Liver (tissue), 9 donors: ENCODE data around the gene MUCL3. TPM values are rescaled to one million over a fixed set of nuclear protein-coding genes. Genes with fewer than 3 reads are reported as not detected.

Experiments used
- DNase-seq: peaks from one replicate; pipeline ENCODE4 v3.0.0-alpha.2; 2017; ENCODE audit warnings: low spot score
- H3K27ac ChIP-seq, 2 donors: one replicate each; pipeline ENCODE4 v1.7.0; 2013; ENCODE audit warnings: inconsistent platforms in 2 of 2, low read length in 2 of 2, control low read depth in 1 of 2, low read depth in 1 of 2, mild to moderate bottlenecking in 1 of 2
- H3K27me3 ChIP-seq, 4 donors: one replicate each; pipeline versions ENCODE4 v1.6.1 to v1.7.0; 2013; ENCODE audit warnings: low read length in 3 of 4, inconsistent platforms in 1 of 4, mild to moderate bottlenecking in 1 of 4, moderate library complexity in 1 of 4; ENCODE audit not compliant: control insufficient read depth in 4 of 4, insufficient read depth in 4 of 4
- H3K36me3 ChIP-seq, 4 donors: one replicate each; pipeline versions ENCODE4 v1.6.1 to v1.7.0; 2013; ENCODE audit warnings: low read length in 3 of 4, mild to moderate bottlenecking in 3 of 4, low read depth in 1 of 4, moderate library complexity in 1 of 4; ENCODE audit not compliant: control insufficient read depth in 4 of 4, insufficient read depth in 3 of 4
- H3K4me1 ChIP-seq, 4 donors: one replicate each; pipeline versions ENCODE4 v1.6.1 to v1.7.0; 2013; ENCODE audit warnings: low read length in 3 of 4, mild to moderate bottlenecking in 3 of 4, moderate library complexity in 1 of 4; ENCODE audit not compliant: control insufficient read depth in 4 of 4, insufficient read depth in 4 of 4
- H3K4me3 ChIP-seq, 3 donors: one replicate each; pipeline versions ENCODE4 v1.6.1 to v1.7.0; 2013; ENCODE audit warnings: low read length in 3 of 3, control low read depth in 1 of 3, low read depth in 1 of 3, mild to moderate bottlenecking in 1 of 3
- H3K9ac ChIP-seq, 2 donors: one replicate each; pipeline ENCODE4 v1.7.0; 2013; ENCODE audit warnings: low read length in 2 of 2, mild to moderate bottlenecking in 2 of 2, moderate library complexity in 2 of 2, control low read depth in 1 of 2, low read depth in 1 of 2
- H3K9me3 ChIP-seq, 4 donors: one replicate each; pipeline versions ENCODE4 v1.6.1 to v1.7.0; 2013; ENCODE audit warnings: low read length in 3 of 4; ENCODE audit not compliant: control insufficient read depth in 4 of 4
- ATF3 ChIP-seq: IDR thresholded peaks from 2 replicates; pipeline ENCODE4 v1.6.1; 2016; ENCODE audit warnings: antibody characterized with exemption
- CTCF ChIP-seq: fragments of 150-350 bp; IDR thresholded peaks from 2 replicates; pipeline ENCODE4 v1.5.1; 2017; ENCODE audit warnings: improper control_type of control experiment, low read depth, low read length; ENCODE audit not compliant: missing input control
- EGR1 ChIP-seq, 2 donors: IDR thresholded peaks; 2 replicates each; pipeline ENCODE4 v1.6.1; 2016 to 2018; ENCODE audit warnings: antibody characterized with exemption in 2 of 2, low read depth in 2 of 2
- FOXA1 ChIP-seq: IDR thresholded peaks from 2 replicates; pipeline ENCODE4 v1.6.1; 2016; ENCODE audit warnings: antibody characterized with exemption
- FOXA2 ChIP-seq: IDR thresholded peaks from 2 replicates; pipeline ENCODE4 v1.6.1; 2016; ENCODE audit warnings: antibody characterized with exemption
- GABPA ChIP-seq, 2 donors: IDR thresholded peaks in 1 of 2; conservative IDR thresholded peaks in 1 of 2; 2 replicates each; pipeline ENCODE4 v1.6.1; 2016; ENCODE audit warnings: antibody characterized with exemption in 2 of 2, mild to moderate bottlenecking in 1 of 2, moderate library complexity in 1 of 2
- HNF4A ChIP-seq, 2 donors: conservative IDR thresholded peaks; 2 replicates each; pipeline ENCODE4 v1.6.1; 2016; ENCODE audit warnings: antibody characterized with exemption in 2 of 2, mild to moderate bottlenecking in 2 of 2
- HNF4G ChIP-seq: IDR thresholded peaks from 2 replicates; pipeline ENCODE4 v1.6.1; 2016; ENCODE audit warnings: antibody characterized with exemption
- JUND ChIP-seq, 2 donors: IDR thresholded peaks; 2 replicates each; pipeline ENCODE4 v1.6.1; 2016; ENCODE audit warnings: antibody characterized with exemption in 2 of 2
- MAX ChIP-seq: IDR thresholded peaks from 2 replicates; pipeline ENCODE4 v1.6.1; 2016; ENCODE audit warnings: antibody characterized with exemption
- NR2F2 ChIP-seq: IDR thresholded peaks from 2 replicates; pipeline ENCODE4 v1.6.1; 2016; ENCODE audit warnings: antibody characterized with exemption
- RAD21 ChIP-seq, 2 donors: IDR thresholded peaks; 2 replicates each; pipeline ENCODE4 v1.6.1; 2016; ENCODE audit warnings: antibody characterized with exemption in 2 of 2, mild to moderate bottlenecking in 2 of 2
- REST ChIP-seq: IDR thresholded peaks from 2 replicates; pipeline ENCODE4 v1.6.1; 2016; ENCODE audit warnings: antibody characterized with exemption, mild to moderate bottlenecking
- RXRA ChIP-seq, 2 donors: IDR thresholded peaks; 2 replicates each; pipeline ENCODE4 v1.6.1; 2017 to 2018; ENCODE audit warnings: antibody characterized with exemption in 2 of 2, mild to moderate bottlenecking in 1 of 2
- SP1 ChIP-seq: IDR thresholded peaks from 2 replicates; pipeline ENCODE4 v1.6.1; 2018; ENCODE audit warnings: antibody characterized with exemption, mild to moderate bottlenecking
- TAF1 ChIP-seq: conservative IDR thresholded peaks from 2 replicates; pipeline ENCODE4 v1.6.1; 2016; ENCODE audit warnings: antibody characterized with exemption, mild to moderate bottlenecking
- YY1 ChIP-seq: IDR thresholded peaks from 2 replicates; pipeline ENCODE4 v1.6.1; 2016; ENCODE audit warnings: antibody characterized with exemption, mild to moderate bottlenecking
- ZBTB33 ChIP-seq: IDR thresholded peaks from 2 replicates; pipeline ENCODE4 v1.6.1; 2016; ENCODE audit warnings: antibody characterized with exemption
- WGBS: extraction: QIAGEN DNeasy Blood & Tissue Kit; methylation state at CpG from one replicate; pipeline ENCODE4 v1.1.7; 2013; 5-methylcytosine and 5-hydroxymethylcytosine counted together
- polyA plus RNA-seq, 2 donors: library from polyadenylated mRNA; stranded (reverse) in 1 of 2; unstranded in 1 of 2; fragments of 200-250 nt in 1 of 2; fragments of >200 nt in 1 of 2; fragmentation: Nextera tagmentation in 1 of 2; extraction: Ambion mirVana in 1 of 2; gene quantifications; one replicate each; pipeline versions ENCODE4 v1.2.1 to v1.2.3, GENCODE V29; 2013 to 2015
- total RNA-seq, 2 donors: library from RNA; depleted of rRNA; stranded (reverse); fragments of >200 nt; gene quantifications; one replicate each; pipeline ENCODE4 v1.2.3, GENCODE V29; 2014
- donor health status: healthy.
- donor health status: healthy.
- donor health status: healthy.
- donor health status: healthy.
- donor health status: healthy.

MUCL3 gene
- total and polyA plus RNA-seq, 4 donors, result under 0.01 TPM; not detected in 3

GRCh38 chr6:30907758-30908591 is 32.8 kb upstream of the MUCL3 start, which contains the start of gene GTF2H4:
Gene GTF2H4 (plus strand): TSS chr6:30908207.
- Histone ChIP-seq H3K36me3 (peaks cover 3 to 10% (median 7%) of the 10 kb centered on the region in 4 donors), H3K4me1 (peaks cover 2 to 34% (median 19%) of the 10 kb centered on the region in 4 donors), H3K9ac (peak within 1 kb of the TSS; percentile 85 to 86), H3K27me3 (no peaks in the 10 kb centered on the region), H3K4me3 (peak within 1 kb of the TSS; percentile 76 to 98 (median 96)), H3K27ac (peak within 1 kb of the TSS; percentile 69 to 79), H3K9me3 (no peaks in the 10 kb centered on the region)
- TF ChIP-seq CTCF (no peak), NR2F2 (no peak), JUND (IDR thresholded peaks at IDR 0.05) (peak in 1 of 2 donors; percentile 48), TAF1 (peak; percentile 90), FOXA2 (peak; percentile 33), REST (peak; percentile 85), ATF3 (peak; percentile 29), GABPA (IDR thresholded peaks at IDR 0.05 in 1 of 2, conservative IDR thresholded peaks at IDR 0.05 in 1 of 2) (peak in 1 of 2 donors; percentile 83), SP1 (peak; percentile 85), ZBTB33 (peak; percentile 45), EGR1 (IDR thresholded peaks at IDR 0.05; ENCODE audit: low read depth in 2 of 2) (peak; percentile 99), HNF4G (no peak), RXRA (IDR thresholded peaks at IDR 0.05) (peak; percentile 36 to 55), MAX (peak; percentile 73), HNF4A (conservative IDR thresholded peaks at IDR 0.05) (peak; percentile 39 to 56), RAD21 (IDR thresholded peaks at IDR 0.05) (peak; percentile 48 to 59), FOXA1 (no peak), YY1 (peak; percentile 85)
- peak; percentile 94 for DNase-seq
- under 1% methylated on average over 49 of the region's 49 CpGs for WGBS
